Umbilical cord (tissue), 2 donors: ENCODE data around the gene ZNF536. TPM values are rescaled to one million over a fixed set of nuclear protein-coding genes. Genes with fewer than 3 reads are reported as not detected.
"Not testable (repeated sequence)": the region's sequence is repeated elsewhere in the genome, so short reads cannot be mapped to it uniquely, and the experiment has no call there.

ENCODE experiments used
- DNase-seq: peaks from one replicate; pipeline ENCODE4 v3.0.0-alpha.2; 2015; ENCODE audit warnings: low spot score
- total RNA-seq: library from RNA; depleted of rRNA; stranded (reverse); fragments of >200 nt; gene quantifications from one replicate; pipeline ENCODE4 v1.2.3, GENCODE V29; 2014; ENCODE audit warnings: low replicate concordance; ENCODE audit not compliant: insufficient read depth

The ZNF536 gene
- total RNA-seq, 1 donor from 2014 or later, result 4.6 TPM

DNA sequence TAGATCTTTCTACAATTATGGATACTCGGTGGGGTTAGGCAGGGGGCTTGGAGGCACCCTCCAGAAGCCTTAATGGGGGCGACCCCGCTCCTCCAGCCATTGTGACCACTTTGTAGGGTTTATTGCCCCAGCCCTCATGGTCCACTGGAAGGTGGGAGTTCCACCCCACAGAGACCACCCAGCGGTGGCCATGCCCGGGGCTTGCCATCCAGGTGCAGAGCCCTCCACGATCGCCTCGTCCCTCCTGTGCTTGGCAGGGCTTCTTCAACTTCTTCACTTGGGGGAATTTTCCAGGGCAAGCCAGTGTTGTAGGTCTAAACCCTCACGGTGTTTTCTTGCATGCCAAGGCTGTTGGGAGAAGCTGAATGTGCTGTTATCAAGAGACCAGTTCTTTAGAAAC, 16.1 kb downstream of the ZNF536 start:
- no peak for DNase-seq

DNA sequence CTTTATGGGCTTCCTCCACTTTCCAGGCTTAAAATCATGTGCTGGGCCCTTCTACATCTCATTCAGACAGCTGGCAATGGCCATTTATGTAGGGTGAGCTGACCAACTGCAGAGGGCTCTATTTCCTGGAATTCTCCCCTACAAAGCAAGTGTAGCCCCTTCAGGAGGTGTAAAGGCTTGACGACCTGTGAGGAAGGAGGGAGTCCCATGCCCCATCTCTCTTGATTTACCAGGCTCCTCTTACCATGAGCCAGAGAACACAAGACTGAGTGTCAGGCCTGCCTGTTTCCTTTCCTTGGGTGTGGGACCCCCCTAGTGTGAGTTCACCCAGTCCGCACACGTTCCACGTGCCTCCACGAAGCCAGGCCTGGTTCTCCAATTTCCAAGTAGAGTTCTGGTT, 16.6 kb downstream of the ZNF536 start:
- DNase-seq, result no peak

DNA sequence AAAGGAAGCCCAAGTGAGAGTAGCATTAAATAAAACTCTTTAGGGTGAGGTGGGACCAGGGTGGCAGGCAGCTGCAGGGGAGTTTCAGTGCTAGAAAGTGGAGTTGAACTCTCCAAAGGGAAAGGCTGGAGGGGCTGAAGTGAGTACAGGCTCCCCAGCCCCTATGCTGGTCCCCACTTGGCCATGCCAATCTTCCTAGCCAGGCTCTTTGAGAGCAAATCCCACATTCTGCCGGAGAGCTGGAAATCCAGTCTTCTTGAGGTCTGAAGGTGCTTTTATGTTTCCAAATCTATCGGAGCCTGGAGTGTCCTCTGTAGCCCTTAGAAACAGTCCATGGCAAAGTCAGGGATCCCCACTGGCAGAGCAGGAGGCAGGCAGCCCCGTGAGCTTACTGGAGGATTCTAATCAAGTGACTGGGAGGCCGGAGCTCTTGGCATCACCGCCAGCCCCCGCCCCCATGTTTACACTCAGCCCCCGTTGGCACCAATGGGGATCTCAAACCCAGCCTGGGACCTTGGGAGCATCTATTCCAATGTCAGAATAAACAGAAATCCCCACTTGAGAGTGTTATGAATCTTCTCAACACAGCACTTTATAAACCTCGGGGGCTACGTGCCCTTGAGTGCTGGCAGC, 18.3 kb downstream of the ZNF536 start:
- no peak for DNase-seq

DNA sequence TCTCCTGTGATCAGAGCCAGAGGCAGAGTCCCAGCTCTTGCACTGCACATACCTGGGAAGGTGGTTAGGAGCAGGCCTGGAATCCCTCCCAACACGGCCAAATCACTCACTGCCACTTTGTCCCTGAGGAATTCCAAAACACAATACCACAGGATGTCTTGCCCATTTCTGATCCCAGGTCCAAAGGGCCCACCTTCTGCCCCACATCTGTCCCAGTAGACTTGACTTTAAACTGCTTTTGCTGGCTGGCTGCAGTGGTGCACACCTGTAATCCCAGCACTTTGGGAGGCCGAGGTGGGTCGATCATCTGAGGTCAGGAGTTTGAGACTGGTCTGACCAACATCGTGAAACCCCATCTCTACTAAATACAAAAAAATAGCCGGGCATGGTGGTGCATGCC, 18.9 kb downstream of the ZNF536 start:
- no peak for DNase-seq

DNA sequence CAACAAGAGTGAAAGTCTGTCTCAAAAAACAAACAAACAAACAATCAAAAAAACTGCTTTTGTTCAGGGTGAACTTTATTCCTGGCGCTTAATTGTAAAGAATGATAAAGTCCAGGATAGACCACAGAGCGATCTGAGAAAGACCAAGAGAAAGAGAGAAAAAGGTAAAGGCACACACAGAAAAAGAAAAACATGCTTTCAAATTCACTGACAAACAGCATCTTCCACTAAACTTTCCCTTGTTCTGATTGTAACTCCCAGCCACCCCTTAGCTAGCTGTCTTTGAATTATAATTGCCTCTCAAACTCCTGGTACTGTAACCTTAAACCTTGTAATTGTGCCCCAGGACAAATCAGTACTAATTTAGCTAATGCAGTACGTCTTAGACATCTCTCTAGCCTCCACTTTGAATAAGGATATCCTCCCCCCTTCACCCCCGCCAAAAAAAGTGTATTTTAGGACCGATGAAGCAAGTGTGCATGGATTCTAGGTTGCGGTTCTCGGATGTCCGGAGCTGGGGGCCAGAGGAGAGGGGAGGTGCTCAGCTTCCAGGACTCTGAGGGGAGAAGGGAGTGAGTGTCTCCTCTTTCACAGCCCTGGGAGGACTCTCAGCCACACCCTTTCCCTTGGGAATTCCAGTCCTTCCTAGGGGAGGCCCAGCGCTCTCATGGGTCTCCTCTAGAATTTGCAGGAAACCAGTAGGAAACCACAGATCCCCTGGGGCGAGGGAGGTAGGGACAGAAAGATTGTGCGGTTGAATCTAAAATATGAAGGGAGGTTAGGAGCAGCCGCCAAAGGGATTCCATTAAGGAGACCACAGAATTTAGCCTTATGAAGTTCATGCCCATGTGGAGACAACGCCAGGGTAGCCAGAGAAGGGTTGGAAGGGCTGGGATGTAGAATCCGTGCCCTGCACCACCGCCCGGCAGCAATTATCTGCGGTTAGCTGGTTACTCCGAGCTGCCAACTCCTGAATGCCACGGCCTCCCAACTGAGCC, 19.7 kb downstream of the ZNF536 start:
- DNase-seq, result no peak

DNA sequence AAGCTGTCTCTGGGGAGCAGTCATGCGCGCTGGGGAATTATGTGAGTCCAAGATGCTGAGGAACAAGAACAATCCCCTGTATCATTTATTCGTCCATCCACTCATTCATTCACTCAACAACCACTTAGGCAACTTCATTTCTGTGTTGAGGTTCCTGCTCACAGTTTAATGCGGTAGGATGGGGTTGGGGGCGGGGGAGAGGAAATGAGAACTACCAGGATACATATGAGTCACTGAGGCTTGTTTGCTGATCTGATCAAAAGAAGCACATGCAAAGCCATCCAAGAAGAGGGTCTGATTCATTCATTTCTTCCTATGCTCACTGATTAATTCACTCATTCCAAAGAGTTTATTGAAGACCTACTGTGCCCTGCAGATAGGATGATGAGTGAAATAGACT, 20.9 kb downstream of the ZNF536 start:
- no peak for DNase-seq

DNA sequence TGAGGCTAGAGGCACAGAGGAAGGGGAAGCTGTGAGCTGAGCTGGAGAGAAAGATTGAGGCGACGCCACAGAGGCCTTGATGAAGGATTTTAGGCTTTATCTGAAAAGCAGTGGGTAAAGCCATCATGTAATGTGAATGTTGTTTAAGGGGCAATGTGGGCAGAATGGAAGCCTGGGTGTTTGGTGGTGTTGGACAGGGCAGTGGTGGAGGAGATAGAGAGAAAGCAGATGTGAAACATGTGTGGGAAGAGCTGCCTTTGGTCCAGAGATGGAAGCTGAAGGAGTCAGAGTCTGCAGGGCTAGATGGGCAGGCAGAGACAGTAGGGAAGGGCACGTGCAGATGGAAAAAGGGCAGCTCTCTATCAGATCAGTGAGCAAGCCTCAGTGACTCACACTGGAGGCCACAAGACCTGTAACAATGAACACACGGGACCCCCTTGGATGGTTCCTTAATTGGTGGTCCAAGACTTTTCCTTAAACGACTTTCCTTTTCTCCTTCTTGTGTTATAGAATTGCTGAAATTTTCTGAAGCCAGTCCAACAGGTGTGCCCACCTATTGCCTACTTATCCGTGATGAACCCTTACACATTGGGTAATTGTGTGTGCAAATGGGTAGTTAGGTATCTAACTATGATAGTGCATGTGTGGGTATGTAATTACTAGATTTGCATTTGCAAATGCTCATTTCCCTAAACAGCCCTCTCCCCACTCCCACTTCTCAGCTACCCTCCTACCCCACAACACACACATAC, 21.7 kb downstream of the ZNF536 start:
- no peak for DNase-seq

DNA sequence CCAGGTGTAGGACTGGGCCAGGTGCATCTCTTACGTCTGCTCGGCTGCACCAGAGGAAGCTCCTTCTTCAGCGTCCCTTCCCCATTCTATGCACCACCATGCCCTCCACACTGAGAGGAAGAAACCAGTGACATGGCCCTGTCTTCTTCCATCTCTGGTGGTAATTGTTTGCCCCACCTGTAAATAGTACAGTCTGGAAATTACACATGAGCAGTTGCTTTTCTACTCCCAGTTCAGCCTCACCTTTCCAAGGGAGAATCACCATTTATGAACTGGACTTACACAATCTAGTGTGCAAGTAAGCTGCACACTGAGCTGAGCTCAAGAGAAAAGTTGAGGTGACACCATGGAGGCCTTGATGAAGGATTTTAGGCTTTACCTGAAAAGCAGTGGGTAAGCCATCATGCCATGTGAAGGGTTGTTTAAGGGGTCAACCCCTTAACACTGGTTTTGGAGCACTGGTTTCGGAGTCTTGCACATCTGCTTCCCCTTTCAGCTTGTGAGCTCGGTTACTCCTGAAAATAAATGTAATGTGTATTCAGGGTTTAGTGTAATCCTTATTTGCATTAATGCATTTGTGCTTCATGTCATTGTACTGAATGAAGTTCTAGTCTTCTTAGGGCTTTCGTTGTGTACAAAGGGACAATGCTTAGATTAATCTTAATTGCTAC, 22.4 kb downstream of the ZNF536 start:
- no peak for DNase-seq

DNA sequence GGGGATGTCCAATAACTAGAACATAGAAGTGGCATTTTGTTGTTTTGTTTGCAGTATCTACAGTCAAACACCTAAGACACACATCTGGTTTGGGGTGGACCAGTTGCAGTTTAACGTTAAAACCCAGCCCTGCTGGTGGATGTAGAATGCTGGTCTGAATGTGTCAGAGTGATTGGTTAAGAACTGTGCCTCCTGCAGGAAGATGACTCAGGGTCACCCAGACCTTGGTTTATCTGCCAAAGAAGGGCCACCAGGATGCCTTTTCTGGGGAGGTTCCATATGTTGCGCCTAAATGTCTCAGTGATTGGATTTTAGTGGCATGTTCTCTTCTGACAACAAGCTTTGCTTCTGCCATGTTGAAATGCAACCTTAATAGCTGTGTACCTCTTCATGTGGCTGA, 23.1 kb downstream of the ZNF536 start:
- no peak for DNase-seq

DNA sequence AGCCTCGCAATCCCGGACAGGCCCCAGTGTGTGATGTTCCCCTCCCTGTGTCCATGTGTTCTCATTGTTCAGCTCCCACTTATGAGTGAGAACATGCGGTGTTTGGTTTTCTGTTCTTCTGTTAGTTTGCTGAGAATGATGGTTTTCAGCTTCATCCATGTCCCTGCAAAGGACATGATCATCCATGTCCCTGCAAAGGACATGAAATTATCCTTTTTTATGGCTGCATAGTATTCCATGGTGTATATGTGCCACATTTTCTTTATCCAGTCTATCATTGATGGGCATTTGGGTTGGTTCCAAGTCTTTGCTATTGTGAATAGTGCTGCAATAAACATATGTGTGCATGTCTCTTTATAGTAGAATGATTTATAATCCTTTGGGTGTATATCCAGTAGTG, 26.4 kb downstream of the ZNF536 start:
- DNase-seq, result not testable (repeated sequence)

DNA sequence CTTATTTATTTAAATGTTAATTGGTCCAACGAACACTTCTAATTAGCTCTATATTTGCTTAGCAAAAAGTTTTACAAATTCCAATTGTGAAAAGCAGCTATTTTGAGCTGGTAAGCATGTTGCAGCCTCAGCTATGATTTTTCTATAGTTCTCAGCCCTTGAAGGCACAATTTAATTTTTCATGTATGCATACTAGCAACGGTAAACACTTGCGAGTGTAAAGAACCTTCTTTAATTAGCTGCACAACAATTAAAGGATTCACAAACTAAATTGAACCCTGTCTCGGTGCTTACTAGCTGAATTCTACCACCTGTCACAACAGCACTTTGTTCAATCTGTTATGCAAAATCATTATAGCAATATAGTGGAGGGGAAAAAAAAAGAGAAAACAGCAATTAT, 29.8 kb downstream of the ZNF536 start:
- DNase-seq, result no peak

DNA sequence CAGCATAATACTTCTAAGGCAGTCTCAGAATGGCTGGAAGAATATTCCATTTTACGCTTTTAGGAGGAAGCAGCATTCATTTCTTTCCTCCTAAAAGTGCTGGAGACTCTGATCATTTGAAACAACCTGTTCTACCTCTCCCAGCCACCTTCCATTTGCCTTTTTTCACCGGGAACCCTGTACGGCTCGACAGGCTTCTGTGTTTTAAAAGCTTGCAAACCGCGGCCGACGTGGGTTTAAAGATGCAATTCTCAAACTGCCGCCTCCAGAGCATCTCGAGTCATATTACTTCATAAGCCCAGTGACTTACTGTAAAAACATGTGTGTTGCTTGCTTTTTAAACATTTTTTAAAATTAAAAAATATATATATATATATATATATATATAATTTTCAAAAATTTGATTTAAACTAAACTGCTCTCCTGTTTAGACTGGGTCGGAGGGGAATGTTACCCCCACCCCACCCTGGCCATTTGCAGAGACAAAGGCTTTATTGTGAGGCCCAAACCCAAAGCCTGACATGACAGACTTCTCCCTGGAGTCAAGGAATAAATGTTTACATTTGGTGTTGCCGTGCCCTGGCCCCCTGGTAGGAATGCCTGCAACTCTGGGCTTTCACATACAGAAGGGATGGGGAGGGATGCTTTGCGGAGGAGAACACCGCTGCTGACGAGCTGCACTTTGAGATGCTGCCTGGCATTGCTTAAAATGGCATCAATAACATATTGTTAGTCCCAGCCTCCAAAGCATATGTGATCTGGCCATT, 30.4 kb downstream of the ZNF536 start:
- DNase-seq, result no peak

DNA sequence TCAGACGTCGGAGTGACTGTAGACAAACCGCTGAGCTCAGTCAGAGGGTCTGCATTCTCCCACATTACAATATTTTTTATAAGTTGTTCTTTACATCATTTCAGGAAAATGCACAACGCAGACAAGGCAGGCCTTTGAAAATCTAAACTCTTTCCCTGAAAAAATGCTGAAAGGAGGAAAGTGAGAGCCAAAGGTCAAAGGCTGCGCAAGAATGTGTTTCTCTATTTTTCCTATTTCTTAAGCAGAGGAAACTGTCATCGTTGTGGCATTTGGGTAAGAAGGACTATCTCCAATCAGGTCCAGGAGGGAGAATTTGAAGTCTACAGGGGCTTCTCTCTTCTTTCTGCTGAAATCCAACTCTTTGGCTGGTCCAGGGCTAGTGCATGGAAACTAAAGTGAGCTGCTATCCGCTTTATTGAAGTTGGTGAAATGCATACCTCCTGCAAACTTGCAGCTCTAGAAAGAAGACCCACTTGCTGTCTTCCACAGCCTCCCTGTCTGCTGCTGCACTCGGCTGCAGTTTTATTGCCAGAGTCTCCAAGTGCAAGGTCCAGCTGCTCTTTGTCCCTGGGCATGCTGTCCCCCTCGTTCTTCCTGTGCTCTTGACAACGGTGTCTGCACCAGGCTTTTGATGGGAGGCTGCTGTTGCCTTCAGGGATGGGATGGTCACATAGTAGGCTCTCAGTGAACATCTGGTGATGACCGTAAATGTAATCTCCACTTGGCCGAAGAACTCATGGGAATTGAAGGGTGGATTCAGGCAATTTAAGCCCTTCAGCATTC, 31.2 kb downstream of the ZNF536 start:
- DNase-seq, result no peak

DNA sequence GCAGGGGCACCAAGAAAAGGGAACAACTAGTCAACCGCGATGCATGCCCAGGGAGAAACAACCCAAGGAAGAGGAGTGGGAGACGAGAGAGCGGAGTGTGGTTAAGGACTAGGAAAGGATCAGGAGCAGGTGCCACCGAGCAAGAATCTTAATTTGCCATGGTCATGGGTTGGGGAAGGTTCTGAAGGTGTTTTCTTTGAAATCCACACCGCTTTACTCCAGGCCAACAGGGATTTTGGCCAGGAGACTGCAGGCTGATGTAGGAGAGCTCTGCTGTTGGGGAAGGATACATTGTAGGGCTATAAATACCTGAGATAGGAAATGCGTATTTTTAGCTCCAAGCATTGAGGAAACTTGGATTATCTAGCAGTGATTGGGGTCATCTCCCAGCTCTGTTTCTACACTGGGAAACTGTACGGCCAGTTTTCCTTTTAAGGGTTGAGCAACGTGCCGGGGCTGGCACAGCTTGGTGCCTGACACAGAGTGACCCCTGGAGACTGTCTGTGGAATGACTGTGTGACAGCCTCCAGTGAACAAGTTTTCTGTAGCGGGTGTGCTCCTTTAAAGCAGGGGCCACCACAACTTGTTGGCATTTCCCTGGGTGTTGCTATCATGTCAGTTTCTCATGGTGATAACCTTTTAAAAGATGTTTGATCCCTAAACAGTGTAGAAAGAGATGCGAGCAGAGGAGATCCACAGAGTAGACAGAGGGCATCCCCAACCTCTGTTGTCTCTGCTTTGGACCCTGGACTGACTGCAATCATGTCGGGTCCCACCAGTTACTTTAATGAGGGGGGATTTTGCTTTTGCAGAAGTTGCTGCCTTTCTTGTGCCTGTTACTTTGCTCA, 34.3 kb downstream of the ZNF536 start:
- DNase-seq, result peak; percentile 30

DNA sequence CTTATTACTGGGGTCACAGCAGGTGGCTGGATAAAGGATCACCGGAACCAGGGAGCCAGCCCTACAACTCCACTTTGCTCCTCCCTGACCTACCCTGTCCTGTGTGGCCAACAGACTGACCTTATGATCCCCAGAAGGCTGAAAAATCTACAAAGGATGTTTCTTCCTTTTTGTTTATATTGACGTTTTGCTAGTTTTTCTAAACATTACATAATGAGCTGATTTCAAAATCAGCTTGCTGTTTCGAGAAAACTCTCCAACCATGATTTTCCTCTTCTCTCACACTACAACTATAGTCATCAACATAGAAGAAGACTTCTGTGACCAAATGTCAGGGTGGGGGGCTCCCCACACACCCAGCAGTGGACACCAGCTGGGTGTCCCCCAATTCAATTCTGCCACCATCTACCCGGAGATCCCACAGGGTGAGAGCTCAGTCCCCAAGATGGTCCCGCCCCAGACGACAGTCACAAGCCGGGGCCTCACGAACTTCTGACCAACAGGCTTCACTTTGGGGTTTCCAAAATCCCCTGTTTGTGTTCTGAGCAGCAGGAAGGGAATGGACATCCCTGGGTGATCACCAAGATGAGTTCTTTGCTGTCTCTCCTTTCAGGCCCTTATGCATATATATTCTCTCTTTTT, 35.0 kb downstream of the ZNF536 start:
- no peak for DNase-seq

DNA sequence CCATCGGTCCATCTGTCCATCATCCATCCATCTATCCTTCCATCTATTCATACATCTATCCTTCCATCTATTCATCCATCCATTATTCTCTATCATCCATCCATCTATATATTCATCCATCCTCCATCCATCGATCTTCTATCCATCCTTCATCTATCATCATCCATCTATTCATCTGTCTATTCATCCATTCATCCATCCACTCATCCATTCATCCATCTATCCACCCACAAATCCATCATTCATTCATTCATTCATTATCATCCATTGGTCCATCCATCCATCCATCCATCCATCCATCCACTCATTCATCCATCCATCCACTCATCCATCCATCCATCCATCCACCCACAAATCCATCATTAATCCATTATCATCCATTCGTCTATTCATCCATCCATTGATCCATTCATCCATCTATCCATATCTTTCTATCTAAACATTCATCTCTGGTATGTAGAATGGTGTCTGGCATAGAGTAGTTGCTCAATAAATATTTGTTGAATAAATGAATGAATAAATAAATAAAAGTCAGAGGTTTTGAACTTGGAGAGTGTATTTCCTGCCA, 36.6 kb downstream of the ZNF536 start:
- DNase-seq, result no peak

DNA sequence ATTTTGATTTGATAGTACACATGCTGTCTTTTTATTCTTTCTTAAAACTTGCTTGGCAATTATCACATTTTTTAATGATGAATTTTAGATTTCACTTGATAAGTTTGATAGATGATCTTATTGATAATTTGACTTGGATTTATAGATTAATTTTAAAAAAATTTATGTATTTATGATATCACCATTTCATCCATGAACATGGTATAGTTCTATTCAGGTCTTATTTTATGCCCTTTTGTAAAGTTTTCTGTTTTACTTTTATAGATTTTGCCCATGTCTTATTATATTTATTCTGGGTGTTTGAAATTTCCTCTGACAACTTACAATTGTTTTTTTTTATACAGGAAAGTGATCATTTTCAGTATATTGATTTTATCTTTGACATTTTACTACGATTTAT, 39.5 kb downstream of the ZNF536 start:
- DNase-seq, result no peak

DNA sequence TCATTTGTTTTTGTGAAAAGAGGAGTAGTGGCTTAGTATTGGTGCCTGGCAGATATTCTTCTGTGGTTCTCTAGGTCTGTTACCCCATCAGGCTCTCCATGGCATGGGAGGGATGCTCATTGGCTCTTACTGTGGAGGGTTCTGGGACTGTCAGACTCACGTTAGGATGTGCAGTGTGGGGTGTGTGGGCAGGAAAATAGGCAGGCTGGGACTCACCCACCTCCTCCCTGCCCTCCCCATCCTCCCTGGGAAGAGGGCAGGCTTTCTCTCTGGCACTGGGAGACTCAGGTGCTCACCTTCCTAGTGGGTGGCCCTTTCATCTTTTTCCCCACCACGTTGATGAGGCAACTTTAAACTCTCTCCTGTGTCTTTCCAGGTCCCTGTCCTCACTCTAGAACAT, 44.2 kb downstream of the ZNF536 start:
- no peak for DNase-seq
